Measurements from ENCODE around the gene TFCP2L1.

The TFCP2L1 gene

GRCh38 chr2:121199281-121200010 is 85.6 kb downstream of the TFCP2L1 start:
- no peak for DNase-seq (ENCODE audit: low read depth in 2 of 2, low spot score in 1 of 2)

- DNase-seq (ENCODE audit: low read depth in 2 of 2, low spot score in 1 of 2): no peak
These were observed 87.5 kb downstream of the TFCP2L1 start for GRCh38 chr2:121197369-121198091.

- DNase-seq (ENCODE audit: low read depth in 2 of 2, low spot score in 1 of 2): no peak
These were observed 88.2 kb downstream of the TFCP2L1 start for GRCh38 chr2:121196849-121197155.

- no peak for DNase-seq (ENCODE audit: low read depth in 2 of 2, low spot score in 1 of 2)
These were observed 88.7 kb downstream of the TFCP2L1 start for GRCh38 chr2:121196132-121196848.

GRCh38 chr2:121195036-121195435 is 90.0 kb downstream of the TFCP2L1 start:
- DNase-seq (ENCODE audit: low read depth in 2 of 2, low spot score in 1 of 2): no peak

- DNase-seq (ENCODE audit: low read depth in 2 of 2, low spot score in 1 of 2): no peak
These were observed 90.4 kb downstream of the TFCP2L1 start for GRCh38 chr2:121194626-121195025.

- DNase-seq (ENCODE audit: low read depth in 2 of 2, low spot score in 1 of 2): no peak
These were observed 91.8 kb downstream of the TFCP2L1 start for GRCh38 chr2:121193185-121193584.

GRCh38 chr2:121192576-121192975 is 92.4 kb downstream of the TFCP2L1 start:
- no peak for DNase-seq (ENCODE audit: low read depth in 2 of 2, low spot score in 1 of 2)

- no peak for DNase-seq (ENCODE audit: low read depth in 2 of 2, low spot score in 1 of 2)
These were observed 93.5 kb downstream of the TFCP2L1 start for GRCh38 chr2:121191191-121192170.

GRCh38 chr2:121189661-121190381 is 95.2 kb downstream of the TFCP2L1 start:
- DNase-seq (ENCODE audit: low read depth in 2 of 2, low spot score in 1 of 2): no peak

- DNase-seq (ENCODE audit: low read depth in 2 of 2, low spot score in 1 of 2): no peak
These were observed 96.0 kb downstream of the TFCP2L1 start for GRCh38 chr2:121189011-121189410.

- DNase-seq (ENCODE audit: low read depth in 2 of 2, low spot score in 1 of 2): no peak
These were observed 97.0 kb downstream of the TFCP2L1 start for GRCh38 chr2:121187982-121188411.

GRCh38 chr2:121187351-121187981 is 97.5 kb downstream of the TFCP2L1 start:
- no peak for DNase-seq (ENCODE audit: low read depth in 2 of 2, low spot score in 1 of 2)

GRCh38 chr2:121186261-121186660 is 98.7 kb downstream of the TFCP2L1 start:
- no peak for DNase-seq (ENCODE audit: low read depth in 2 of 2, low spot score in 1 of 2)

- DNase-seq (ENCODE audit: low read depth in 2 of 2, low spot score in 1 of 2): no peak
These were observed 99.4 kb downstream of the TFCP2L1 start for GRCh38 chr2:121185571-121186074.

- DNase-seq (ENCODE audit: low read depth in 2 of 2, low spot score in 1 of 2): no peak
These were observed 99.9 kb downstream of the TFCP2L1 start for GRCh38 chr2:121185111-121185510.

- DNase-seq (ENCODE audit: low read depth in 2 of 2, low spot score in 1 of 2): no peak
These were observed 100.6 kb downstream of the TFCP2L1 start for GRCh38 chr2:121184248-121184862.

GRCh38 chr2:121182520-121182919 is 102.5 kb downstream of the TFCP2L1 start:
- no peak for DNase-seq (ENCODE audit: low read depth in 2 of 2, low spot score in 1 of 2)

- no peak for DNase-seq (ENCODE audit: low read depth in 2 of 2, low spot score in 1 of 2)
These were observed 105.5 kb downstream of the TFCP2L1 start for GRCh38 chr2:121179467-121179866.
